HEK293 (cell line): Measurements from ENCODE around the gene ERP29.

Source experiments
- CTCF ChIP-seq: fragments of 450-650 bp; formaldehyde crosslinking; IDR thresholded peaks from 2 replicates; pipeline ENCODE4 v1.5.1; 2016; ENCODE audit warnings: missing biosample characterization, missing genetic modification characterization
- MEIS1 ChIP-seq: sonication (generic); formaldehyde crosslinking; IDR thresholded peaks from 2 replicates; pipeline ENCODE4 v1.8.1; 2022; ENCODE audit warnings: missing genetic modification reagents, mild to moderate bottlenecking, borderline replicate concordance
- SETDB1 ChIP-seq: IDR thresholded peaks from one replicate; pipeline ENCODE4 v1.6.1; 2017; ENCODE audit warnings: mild to moderate bottlenecking, low read length, moderate library complexity, mixed read lengths; ENCODE audit not compliant: insufficient read length
- ZNF133 ChIP-seq: fragments of 450-650 bp; formaldehyde crosslinking; IDR thresholded peaks from 2 replicates; pipeline ENCODE4 v1.5.1; 2016; ENCODE audit warnings: missing biosample characterization, missing genetic modification characterization
- ZNF404 ChIP-seq: fragments of 450-650 bp; formaldehyde crosslinking; IDR thresholded peaks from 2 replicates; pipeline ENCODE4 v1.5.1; 2017; ENCODE audit warnings: missing biosample characterization, missing genetic modification characterization
- ZNF510 ChIP-seq: fragments of 450-650 bp; formaldehyde crosslinking; IDR thresholded peaks from 2 replicates; pipeline ENCODE4 v1.5.1; 2018; ENCODE audit warnings: mild to moderate bottlenecking, missing genetic modification characterization, missing biosample characterization; ENCODE audit not compliant: insufficient replicate concordance
- ZNF792 ChIP-seq: fragments of 450-650 bp; formaldehyde crosslinking; IDR thresholded peaks from 2 replicates; pipeline ENCODE4 v1.5.1; 2016; ENCODE audit warnings: missing biosample characterization, missing genetic modification characterization

DNA sequence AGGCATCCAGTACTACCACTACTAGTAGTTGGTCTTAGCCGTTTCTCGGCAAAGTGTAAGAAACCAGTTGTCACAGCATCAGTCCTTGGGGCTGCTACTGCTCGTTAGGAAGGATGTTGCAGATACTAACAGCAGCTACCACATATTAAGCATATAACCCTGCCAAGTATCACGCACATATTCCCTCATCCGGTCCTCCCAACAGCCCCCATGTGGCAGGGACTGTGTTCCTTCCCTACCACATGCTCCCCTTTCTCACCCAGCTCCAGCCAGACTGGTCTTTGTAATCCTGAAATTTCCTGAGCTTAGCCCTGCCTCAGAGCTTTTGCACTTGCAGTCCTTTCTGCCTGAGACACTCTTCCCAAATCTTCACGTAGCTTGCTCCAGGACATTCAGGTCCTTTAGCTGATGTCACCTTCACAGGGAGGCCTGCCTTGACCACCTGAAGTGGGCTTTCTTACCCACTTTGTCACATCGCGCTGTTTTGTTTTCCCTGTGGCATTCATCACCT, 7.8 kb downstream of the ERP29 start:
- no peak for TF ChIP-seq ZNF133 (tag by site-specific recombination)
- no peak for TF ChIP-seq MEIS1 (CRISPR knock-in tag)
- no peak for TF ChIP-seq CTCF (tag by site-specific recombination)
- no peak for TF ChIP-seq ZNF404
- TF ChIP-seq ZNF510 (tag by site-specific recombination) = no peak
- TF ChIP-seq SETDB1 = no peak
- no peak for TF ChIP-seq ZNF792 (tag by site-specific recombination)
